Measurements from ENCODE around the gene PAPLN. TPM values are rescaled to one million over a fixed set of nuclear protein-coding genes. Genes with fewer than 3 reads are reported as not detected.

PAPLN gene
- polyA plus RNA-seq, 3 donors, result 0.58 to 2.8 (median 0.73) TPM

DNA sequence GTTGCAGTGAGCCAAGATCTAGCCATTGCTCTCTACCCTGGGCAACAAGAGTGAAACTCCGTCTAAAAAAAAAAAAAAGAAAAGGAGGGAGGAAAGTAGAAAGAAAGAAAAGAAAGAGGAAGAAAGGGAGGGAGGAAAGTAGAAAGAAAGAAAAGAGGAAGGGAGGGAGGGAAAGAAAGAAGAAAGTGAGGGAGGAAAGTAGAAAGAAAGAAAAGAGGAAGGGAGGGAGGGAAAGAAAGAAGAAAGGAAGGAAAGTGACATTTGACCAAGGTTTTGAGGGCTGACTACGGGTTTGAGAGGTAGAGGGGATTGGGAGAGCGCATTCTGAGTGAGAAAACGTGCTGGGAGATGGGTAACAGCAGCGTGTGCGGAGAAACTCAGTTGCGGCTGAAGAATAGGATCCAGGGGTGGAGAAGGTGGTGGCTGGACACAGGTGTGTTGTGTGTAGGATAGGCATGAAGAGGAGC lies 521 bp upstream of the PAPLN start:
- Histone ChIP-seq H3K9ac (ENCODE audit: insufficient read depth, low read length, poor library complexity, severe bottlenecking) (no peak overlapping the region), H3K27ac (ENCODE audit: low read depth in 1 of 2, low read length in 2 of 2) (no peak overlapping the region), H2AFZ (ENCODE audit: insufficient read depth, low read depth, low read length, poor library complexity, severe bottlenecking) (no peak overlapping the region), H3K27me3 (ENCODE audit: control insufficient read depth in 2 of 2, insufficient read depth in 2 of 2, low read length in 2 of 2) (peaks cover 49 to 75% of the 10 kb centered on the region in 2 donors), H3K9me3 (replicated peaks in 1 of 2; ENCODE audit: control insufficient read depth in 1 of 2, insufficient read depth in 1 of 2, low read length in 2 of 2) (peaks cover 0 to 8% of the 10 kb centered on the region in 2 donors), H4K20me1 (ENCODE audit: insufficient read depth, low read length) (peaks cover 5% of the 10 kb centered on the region), H3K79me2 (ENCODE audit: insufficient read depth, low read length) (no peaks in the 10 kb centered on the region), H3K36me3 (replicated peaks in 1 of 2; ENCODE audit: control insufficient read depth in 1 of 2, insufficient read depth in 2 of 2, low read length in 2 of 2) (no peaks in the 10 kb centered on the region), H3K4me1 (ENCODE audit: control insufficient read depth in 1 of 2, insufficient read depth in 2 of 2, low read length in 2 of 2) (peaks cover 41 to 58% of the 10 kb centered on the region in 2 donors), H3K4me2 (replicated peaks; ENCODE audit: extremely low read depth, low read length, poor library complexity, severe bottlenecking) (peak overlapping the region; percentile 83), H3K4me3 (replicated peaks in 1 of 3; ENCODE audit: low read depth in 2 of 3, low read length in 3 of 3) (peak overlapping the region in 1 of 3 experiments; percentile 71)
- intact Hi-C loops (cut with micrococcal nuclease), result no loop called here
- Mint-ChIP-seq H3K9me3 (peaks cover 0 to 17% (median 7%) of the 10 kb centered on the region in 7 donors), H3K36me3 (peaks cover 11 to 12% of the 10 kb centered on the region in 2 donors), H3K27me3 (ENCODE audit: low read depth in 3 of 3) (peaks cover 68 to 87% (median 71%) of the 10 kb centered on the region in 3 donors), H3K4me1 (peaks cover 48% of the 10 kb centered on the region), H3K27ac (peak overlapping the region in 3 of 7 donors; percentile 46 to 57 (median 52)), H3K4me3 (peak overlapping the region; percentile 81 to 90)
- TF ChIP-seq CTCF (IDR thresholded peaks at IDR 0.05), result no peak
- DNase-seq, result no peak
- WGBS (ENCODE audit: insufficient coverage), result 26% methylated on average over 6 of the region's 7 CpGs

DNA sequence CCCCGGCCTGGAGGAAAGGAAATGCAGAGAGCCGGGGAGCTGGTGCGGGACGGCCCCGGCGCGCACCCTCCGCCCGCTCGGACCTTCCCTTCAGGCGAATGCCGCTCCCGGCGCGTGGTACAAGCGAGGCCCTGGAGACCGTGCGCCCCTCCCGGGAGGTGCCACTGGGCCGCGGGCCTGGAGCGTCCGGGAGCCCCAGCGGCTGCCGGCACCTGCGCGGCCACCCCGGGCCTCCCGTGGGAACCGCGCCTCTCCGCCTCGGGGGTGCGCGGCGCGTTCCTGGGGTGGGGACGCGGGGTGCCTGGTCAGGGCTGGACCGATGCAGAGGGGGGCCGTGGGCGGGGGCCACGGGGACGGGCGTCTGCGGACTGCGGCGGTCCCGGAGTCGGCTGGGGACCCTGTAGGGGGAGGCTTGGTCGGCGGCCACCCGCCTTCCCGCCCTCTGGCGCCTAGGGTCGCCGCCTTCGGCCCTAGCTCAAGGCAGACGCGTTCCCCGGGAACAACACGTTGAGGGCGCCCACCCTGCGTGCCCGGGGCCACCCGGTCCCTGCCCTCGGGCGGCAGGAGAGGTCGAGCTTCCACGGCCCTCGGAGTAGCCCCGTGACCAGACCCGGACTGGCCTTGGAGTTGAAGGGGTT lies 599 bp downstream of the PAPLN start:
- Mint-ChIP-seq H3K27me3 (ENCODE audit: low read depth in 3 of 3) (peaks cover 65 to 79% (median 69%) of the 10 kb centered on the region in 3 donors), H3K27ac (no peak overlapping the region), H3K4me3 (peak overlapping the region; percentile 81 to 89), H3K9me3 (peaks cover 0 to 17% (median 7%) of the 10 kb centered on the region in 7 donors), H3K4me1 (peaks cover 57% of the 10 kb centered on the region), H3K36me3 (peaks cover 11 to 12% of the 10 kb centered on the region in 2 donors)
- intact Hi-C loops (cut with micrococcal nuclease), result no loop called here
- Histone ChIP-seq H3K9ac (ENCODE audit: insufficient read depth, low read length, poor library complexity, severe bottlenecking) (peak overlapping the region; percentile 58), H2AFZ (ENCODE audit: insufficient read depth, low read depth, low read length, poor library complexity, severe bottlenecking) (peak overlapping the region; percentile 72), H3K36me3 (replicated peaks in 1 of 2; ENCODE audit: control insufficient read depth in 1 of 2, insufficient read depth in 2 of 2, low read length in 2 of 2) (no peaks in the 10 kb centered on the region), H3K27me3 (ENCODE audit: control insufficient read depth in 2 of 2, insufficient read depth in 2 of 2, low read length in 2 of 2) (peaks cover 49 to 71% of the 10 kb centered on the region in 2 donors), H3K4me3 (replicated peaks in 1 of 3; ENCODE audit: low read depth in 2 of 3, low read length in 3 of 3) (peak overlapping the region; percentile 18 to 71 (median 25)), H4K20me1 (ENCODE audit: insufficient read depth, low read length) (peaks cover 5% of the 10 kb centered on the region), H3K4me1 (ENCODE audit: control insufficient read depth in 1 of 2, insufficient read depth in 2 of 2, low read length in 2 of 2) (peaks cover 48 to 70% of the 10 kb centered on the region in 2 donors), H3K79me2 (ENCODE audit: insufficient read depth, low read length) (no peaks in the 10 kb centered on the region), H3K27ac (ENCODE audit: low read depth in 1 of 2, low read length in 2 of 2) (no peak overlapping the region), H3K9me3 (replicated peaks in 1 of 2; ENCODE audit: control insufficient read depth in 1 of 2, insufficient read depth in 1 of 2, low read length in 2 of 2) (peaks cover 0 to 8% of the 10 kb centered on the region in 2 donors), H3K4me2 (replicated peaks; ENCODE audit: extremely low read depth, low read length, poor library complexity, severe bottlenecking) (peak overlapping the region; percentile 83)
- 1% methylated on average over 69 of the region's 73 CpGs for WGBS (ENCODE audit: insufficient coverage)
- peak in 1 of 3 donors; percentile 3 for DNase-seq
- TF ChIP-seq CTCF (IDR thresholded peaks at IDR 0.05), result no peak
